ENCODE results near the gene FAM13B.
A peak's percentile ranks its signal among the peaks of the same experiment; 100 is the strongest.
"Not testable (repeated sequence)": the region's sequence is repeated elsewhere in the genome, so short reads cannot be mapped to it uniquely, and the experiment has no call there.

FAM13B gene

GRCh38 chr5:138032572-138033385, at the start of gene FAM13B:
FAM13B (minus strand) TSS chr5:138033079; CDS start chr5:138019111, 13,968 bp downstream.
- no peak for FAIRE-seq

GRCh38 chr5:138082033-138082432, 49.2 kb upstream of the FAM13B start:
- no peak for FAIRE-seq

DNA sequence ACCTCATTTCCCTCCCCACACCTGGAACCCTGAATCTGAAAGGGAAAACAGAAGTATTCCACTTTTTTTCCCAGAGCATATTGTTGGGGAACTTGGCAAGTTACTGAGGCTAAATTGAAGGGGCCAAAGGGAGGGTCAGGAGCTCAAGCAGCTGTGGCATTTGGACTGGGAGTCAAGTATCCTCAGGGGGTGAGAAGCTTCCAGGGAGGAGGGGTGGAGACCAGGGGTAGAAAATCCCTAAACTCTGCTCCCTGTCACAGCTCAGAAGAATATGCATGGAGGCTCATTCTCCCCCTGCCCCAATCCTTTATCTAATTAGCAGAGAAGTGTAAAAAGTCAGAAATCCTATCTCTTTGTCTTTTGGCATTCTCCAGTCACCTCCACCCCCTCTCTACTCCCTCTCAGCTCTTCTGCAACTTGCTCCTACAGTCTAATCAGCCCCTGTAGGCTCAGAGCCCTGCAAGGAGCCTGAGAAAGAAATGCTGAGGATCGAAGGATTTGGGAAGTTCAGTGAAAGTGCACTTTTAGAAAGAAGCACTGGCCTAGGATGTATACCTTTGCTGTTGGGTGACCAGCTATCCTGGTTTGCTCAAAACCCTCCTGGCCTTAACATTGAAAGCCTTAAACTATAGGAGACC, 45.2 kb upstream of the FAM13B start:
- no peak for FAIRE-seq

GRCh38 chr5:138077064-138077696, 44.3 kb upstream of the FAM13B start:
- FAIRE-seq, result peak; percentile 98

DNA sequence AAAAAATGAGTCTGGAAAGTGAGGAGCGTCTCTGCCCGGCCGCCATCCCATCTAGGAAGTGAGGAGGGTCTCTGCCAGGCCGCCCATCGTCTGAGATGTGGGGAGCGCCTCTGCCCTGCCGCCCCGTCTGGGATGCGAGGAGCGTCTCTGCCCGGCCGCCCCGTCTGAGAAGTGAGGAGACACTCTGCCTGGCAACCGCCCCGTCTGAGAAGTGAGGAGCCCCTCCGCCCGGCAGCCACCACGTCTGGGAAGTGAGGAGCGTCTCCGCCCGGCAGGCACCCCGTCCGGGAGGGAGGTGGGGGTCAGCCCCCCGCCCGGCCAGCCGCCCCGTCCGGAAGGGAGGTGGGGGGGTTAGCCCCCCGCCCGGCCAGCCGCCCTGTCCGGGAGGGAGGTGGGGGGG, 37.1 kb upstream of the FAM13B start:
- FAIRE-seq, result not testable (repeated sequence)

- no peak for FAIRE-seq
Observed at GRCh38 chr5:138068742-138069600, 36.1 kb upstream of the FAM13B start.

- FAIRE-seq, result no peak
Observed at GRCh38 chr5:138067945-138068344, 35.1 kb upstream of the FAM13B start.

DNA sequence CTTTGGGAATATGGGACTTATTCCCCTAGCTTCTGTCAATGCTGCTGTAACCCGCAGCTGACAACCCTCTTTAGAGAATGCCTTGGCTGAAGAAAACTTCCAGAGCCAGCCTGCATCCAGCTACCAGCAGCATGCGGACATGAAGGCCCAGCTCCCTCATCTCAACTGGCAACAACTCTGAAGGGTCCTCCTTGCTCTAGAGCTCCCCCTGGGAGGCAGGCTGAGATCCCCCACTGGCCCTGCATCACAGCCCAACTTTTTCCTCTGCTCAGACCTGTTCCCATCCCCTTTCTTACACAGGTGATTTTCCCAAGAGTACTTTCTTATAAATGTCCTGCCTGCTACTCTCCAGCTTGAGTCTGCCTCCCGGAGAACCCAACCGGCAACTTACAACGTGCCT, 32.2 kb upstream of the FAM13B start:
- no peak for FAIRE-seq

GRCh38 chr5:138064526-138064925, 31.6 kb upstream of the FAM13B start:
- no peak for FAIRE-seq

GRCh38 chr5:138054847-138055558, 22.1 kb upstream of the FAM13B start:
- no peak for FAIRE-seq

DNA sequence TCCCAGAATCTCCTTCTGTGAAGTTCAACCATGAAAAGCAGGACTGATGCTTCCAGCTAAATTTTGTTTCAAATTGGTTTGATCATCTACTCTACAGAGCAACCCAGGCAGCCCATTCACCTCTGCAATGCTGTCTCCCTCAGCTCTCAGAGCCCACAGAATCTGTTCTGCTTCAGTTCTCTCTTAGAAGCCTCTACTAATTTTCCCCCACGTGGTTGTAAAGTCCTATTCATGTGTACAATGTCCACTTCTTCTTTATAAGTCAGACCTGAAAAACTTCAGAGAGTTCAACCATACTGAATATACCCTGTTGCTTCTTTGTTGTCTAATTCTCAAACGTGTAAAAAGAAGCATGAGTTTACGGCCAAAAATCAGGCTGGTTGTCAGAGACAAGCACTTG, 21.3 kb upstream of the FAM13B start:
- no peak for FAIRE-seq

DNA sequence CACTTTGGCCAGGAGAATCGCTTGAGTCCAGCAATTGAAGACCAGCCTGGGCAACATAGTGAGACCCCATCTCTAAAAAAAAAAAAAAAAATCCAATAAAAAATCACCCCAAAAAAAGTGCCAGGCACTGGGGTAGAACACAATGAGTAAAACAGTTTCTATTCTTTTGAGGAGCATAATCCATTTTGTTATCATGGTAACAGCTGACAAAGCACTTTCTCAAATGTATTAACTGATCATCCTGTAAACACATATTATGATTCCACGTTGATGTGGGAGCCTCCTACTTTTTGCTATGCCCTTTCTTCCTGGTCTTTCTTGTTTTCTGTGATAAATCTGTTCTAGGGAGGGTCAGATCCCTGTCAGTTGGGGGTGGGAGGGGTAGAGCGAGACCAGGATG, 20.7 kb upstream of the FAM13B start:
- no peak for FAIRE-seq

DNA sequence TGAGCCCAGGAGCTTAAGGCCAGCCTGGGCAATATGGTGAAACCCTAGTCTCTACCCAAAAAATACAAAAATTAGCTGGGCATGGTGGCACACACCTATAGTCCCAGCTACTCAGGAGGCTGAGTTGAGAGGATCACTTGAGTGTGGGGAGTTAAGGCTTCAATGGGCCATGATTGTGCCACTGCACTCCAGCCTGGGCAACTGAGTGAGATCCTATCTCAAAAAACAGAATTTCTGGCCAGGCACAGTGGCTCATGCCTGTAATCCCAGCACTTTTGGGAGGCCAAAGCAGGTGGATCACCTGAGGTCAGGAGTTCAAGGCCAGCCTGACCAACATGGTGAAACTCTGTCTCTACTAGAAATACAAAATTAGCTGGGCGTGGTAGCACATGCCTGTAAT, 19.8 kb upstream of the FAM13B start:
- FAIRE-seq, result not testable (repeated sequence)

DNA sequence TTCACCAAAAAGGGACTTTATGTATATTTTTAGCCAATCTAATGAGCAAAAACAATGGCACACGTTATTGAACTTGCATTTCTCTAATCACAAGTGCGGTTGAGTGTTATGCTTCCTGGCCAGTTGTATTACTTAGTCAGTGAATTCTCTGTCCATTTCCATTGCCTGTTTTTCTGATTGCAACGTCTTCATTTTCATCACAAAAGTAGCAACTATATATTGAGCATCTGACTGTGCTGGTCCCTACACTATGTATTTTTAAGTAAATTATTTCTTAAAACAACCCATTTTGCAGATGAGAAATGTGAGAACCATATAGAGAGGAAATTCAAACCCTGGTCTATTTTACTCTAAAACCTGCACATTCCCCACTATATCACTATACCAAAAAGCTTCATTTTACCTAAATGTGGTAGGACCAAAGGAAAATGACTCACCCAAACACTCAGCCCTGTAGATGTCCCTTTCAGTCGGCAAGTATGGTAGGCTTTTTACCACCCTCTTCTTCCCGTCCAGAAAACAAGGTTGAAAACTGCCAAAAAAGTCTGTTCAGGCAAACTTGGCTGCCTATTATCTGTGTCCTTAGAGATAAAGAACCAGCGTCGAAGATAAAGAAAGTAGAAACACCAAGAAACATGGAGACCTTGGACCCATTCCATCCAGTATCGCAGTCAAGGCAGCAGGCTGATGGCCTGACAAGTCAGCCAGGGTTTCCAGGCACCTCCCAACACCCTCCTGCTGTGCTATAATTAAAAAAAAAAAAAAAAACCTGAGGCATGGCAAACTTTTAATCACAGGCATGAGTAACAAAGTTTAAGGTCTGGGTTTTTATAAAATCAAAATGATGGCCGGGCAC, 18.8 kb upstream of the FAM13B start:
- FAIRE-seq, result no peak

GRCh38 chr5:138045283-138045682, 12.4 kb upstream of the FAM13B start:
- FAIRE-seq, result not testable (repeated sequence)

DNA sequence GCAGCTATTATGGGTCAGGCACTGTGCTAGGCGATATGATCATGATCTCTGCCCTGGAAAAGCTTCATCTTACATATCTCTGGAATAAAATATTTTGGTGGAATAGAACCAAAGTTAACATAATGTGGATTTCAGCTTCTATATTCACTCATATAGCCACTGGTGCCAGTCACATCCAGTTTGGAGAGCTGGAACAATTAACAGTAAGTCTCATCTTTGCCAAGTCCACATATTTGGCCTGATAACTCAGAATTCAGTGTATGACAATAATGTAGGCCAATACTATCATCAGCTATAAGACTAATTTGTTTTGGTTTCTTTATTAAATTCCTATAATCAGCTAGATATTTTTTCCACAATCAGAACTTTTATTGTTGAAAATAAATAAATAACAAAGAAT, 5.9 kb upstream of the FAM13B start:
- no peak for FAIRE-seq

DNA sequence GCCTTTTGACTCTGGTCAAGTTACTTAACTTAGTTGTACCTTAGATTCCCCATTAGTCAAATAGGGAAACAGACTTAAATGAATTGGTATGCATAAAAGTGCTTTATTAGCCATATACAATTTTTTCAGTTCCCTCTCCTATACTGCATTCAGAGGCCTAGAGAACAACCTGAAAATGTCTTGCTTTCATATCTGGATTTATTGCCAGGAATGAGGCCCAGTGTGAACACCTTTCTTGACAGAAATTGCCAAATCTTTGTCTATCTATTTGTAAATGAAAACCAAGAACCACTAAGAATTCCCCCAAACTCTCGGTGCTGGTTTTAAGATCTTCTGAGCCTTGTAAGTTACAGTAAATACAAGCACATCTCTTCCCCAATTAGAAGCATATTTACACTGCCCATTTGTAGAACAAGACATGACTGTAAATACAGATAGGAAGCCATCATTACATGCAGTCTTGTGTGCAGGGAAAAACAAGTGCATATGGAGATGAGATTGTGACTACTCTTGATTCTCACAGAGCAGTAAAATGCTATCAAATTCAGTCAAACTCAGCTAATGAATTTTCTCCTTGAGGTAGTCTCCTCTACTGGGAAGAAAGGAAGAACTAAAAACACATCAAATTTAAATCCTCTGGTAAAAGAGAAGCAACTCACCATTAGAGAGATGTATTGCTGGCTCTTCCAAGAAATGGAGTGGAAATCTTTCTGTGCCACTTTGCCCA, 5.2 kb upstream of the FAM13B start:
- no peak for FAIRE-seq

- FAIRE-seq, result no peak
Observed at GRCh38 chr5:138037271-138037670, 4.4 kb upstream of the FAM13B start.

GRCh38 chr5:138035605-138036537, 3.0 kb upstream of the FAM13B start:
- peak; percentile 98 for FAIRE-seq
